ENCODE measurements around the gene PSMD8.

Gene PSMD8

DNA sequence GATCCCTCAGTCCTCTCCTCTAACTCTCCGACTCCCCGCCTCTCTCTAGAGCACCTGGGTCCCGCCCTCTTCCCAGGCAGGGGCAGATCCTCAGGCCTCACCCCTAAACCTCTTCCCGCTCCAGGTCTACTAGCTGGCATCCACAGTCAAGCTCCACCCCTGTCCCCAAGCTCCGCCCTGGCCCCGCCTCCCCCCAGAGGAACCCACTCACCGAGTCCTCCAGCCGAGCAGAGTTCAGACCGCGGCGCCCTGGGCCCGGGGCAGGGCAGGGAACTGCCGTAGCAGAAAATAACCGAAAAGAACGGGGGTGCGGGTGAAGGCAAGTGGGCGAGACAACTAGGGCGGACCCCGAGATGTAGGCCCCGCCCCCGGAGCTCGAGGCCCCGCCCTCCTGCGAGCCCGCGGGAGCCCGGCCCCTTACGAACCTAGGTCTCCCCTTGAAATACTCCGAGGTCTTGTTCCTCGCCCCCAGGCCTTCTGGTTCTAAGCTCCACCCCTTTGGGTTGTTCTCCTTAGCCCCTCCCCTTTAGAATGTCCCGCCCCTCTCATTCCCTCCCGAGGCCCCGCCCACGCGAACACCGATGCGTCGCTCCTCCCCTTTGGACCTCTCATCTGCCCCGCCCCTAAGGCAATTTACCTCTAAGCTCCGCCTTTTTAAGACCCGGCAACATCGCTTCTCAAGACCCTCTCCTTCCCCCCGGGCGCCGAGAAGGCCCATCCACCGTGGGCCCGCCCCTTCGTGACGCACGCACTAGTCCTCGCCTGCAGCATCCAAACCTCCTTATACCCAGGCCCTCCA is 13.4 kb downstream of the PSMD8 start, which contains the start of gene GGN:
TSS of gene GGN (minus strand) at position 485 of the 799 bp plus-strand sequence. CDS start 773 bp downstream, outside the sequence.
- H3K4me3 ChIP-seq (ENCODE audit: low read depth, low read length), result no peak within 1 kb of the TSS
- TF ChIP-seq, protein P1, sequence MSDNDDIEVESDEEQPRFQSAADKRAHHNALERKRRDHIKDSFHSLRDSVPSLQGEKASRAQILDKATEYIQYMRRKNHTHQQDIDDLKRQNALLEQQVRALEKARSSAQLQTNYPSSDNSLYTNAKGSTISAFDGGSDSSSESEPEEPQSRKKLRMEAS (IDR thresholded peaks at IDR 0.05; ENCODE audit: low read depth, low read length), result no peak
- TF ChIP-seq POLR2A (IDR thresholded peaks at IDR 0.05; ENCODE audit: extremely low read depth, insufficient read length) (no peak), MYC (IDR thresholded peaks at IDR 0.05; ENCODE audit: low read depth, low read length) (no peak)
- TF ChIP-seq, protein P2, sequence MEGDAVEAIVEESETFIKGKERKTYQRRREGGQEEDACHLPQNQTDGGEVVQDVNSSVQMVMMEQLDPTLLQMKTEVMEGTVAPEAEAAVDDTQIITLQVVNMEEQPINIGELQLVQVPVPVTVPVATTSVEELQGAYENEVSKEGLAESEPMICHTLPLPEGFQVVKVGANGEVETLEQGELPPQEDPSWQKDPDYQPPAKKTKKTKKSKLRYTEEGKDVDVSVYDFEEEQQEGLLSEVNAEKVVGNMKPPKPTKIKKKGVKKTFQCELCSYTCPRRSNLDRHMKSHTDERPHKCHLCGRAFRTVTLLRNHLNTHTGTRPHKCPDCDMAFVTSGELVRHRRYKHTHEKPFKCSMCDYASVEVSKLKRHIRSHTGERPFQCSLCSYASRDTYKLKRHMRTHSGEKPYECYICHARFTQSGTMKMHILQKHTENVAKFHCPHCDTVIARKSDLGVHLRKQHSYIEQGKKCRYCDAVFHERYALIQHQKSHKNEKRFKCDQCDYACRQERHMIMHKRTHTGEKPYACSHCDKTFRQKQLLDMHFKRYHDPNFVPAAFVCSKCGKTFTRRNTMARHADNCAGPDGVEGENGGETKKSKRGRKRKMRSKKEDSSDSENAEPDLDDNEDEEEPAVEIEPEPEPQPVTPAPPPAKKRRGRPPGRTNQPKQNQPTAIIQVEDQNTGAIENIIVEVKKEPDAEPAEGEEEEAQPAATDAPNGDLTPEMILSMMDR (IDR thresholded peaks at IDR 0.05; ENCODE audit: low read depth, low read length), result no peak
- peak; percentile 53 for DNase-seq (ENCODE audit: low read depth)

DNA sequence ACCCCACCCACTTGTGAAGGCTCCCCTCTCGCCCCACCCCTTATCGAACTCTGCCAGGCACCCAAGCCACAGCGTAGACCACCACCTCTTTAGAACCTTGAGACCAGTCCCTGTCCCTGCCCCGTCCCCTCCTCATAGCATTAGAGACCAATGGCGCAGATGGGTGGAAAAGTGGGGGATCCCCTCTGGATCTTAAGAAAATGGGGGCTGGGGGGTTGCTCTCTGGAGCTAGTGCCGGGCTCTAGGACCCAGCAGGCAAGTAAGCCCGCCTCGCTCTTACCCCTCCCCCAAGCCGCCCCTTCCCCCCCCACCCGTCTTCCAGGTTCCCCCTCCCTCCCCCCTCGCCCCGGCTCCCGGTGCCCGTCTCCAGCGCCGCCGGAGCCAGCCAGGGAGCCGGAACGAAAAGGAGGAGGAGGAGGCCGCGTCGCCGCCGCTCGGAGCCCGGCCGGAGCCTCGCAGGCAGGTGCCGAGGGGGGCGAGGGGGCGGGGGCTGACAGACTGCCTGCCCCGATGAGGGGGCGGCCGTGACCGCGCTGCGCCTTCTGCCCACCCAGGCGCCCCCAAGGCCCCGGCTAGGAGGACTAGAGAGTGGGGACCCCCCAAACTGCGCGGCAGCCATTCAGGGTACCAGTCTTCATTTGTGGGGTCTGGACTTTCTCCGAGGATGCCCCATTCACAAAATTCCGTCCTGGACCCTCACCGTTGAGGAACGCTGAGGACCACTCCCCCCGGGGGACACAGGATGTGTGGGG is 14.2 kb downstream of the PSMD8 start, which contains the start of gene SPRED3:
TSS of gene SPRED3 (plus strand) at position 349 of the 752 bp plus-strand sequence. CDS start 1,606 bp downstream, outside the sequence.
- no peak for DNase-seq (ENCODE audit: low read depth)
- TF ChIP-seq MYC (IDR thresholded peaks at IDR 0.05; ENCODE audit: low read depth, low read length) (no peak), POLR2A (IDR thresholded peaks at IDR 0.05; ENCODE audit: extremely low read depth, insufficient read length) (no peak)
- H3K4me3 ChIP-seq (ENCODE audit: low read depth, low read length), result no peak within 1 kb of the TSS

DNA sequence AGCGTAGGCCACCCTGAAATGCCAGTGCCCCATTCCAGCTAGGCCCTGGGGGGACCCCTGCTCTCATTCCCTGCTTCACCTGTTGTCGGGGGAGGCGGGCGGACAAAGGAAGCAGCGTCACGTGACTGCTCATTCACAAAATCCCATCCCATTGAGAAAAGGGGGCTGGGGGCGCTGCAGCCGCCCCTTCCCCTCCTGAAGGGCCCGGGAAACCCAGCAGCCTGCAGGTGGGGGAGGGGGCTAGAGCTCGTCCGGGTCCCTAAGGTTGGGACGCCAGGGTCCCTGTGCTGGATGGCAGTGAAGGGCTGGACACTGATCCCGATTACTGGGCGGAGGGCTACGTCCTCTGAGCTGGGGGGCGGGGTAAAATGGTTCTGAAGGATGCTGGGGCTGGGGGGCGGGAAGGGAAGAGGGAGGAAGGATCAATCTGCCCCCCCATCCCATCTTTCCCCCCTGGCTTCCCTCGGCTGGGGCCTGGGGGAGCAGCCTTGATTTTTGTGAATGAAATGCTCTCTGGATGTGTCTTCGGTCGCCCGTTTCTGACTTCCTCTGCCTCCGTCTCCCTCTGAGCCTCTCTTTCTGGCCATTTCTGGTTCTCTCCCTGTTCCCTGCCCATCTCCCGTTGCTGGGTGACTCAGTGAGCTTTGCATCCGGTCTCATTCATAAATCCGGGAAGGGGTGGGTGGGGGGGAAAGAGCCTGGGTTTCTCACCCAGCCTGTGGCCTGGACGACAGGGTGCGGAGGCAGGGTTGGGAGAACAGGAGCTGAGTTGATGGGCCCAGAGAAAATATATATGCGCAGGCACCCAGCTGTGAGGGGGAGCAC is 14.9 kb downstream of the PSMD8 start:
- TF ChIP-seq, protein P1 (IDR thresholded peaks at IDR 0.05; ENCODE audit: low read depth, low read length), result no peak
- TF ChIP-seq POLR2A (IDR thresholded peaks at IDR 0.05; ENCODE audit: extremely low read depth, insufficient read length) (no peak), MYC (IDR thresholded peaks at IDR 0.05; ENCODE audit: low read depth, low read length) (no peak)
- TF ChIP-seq, protein P2 (IDR thresholded peaks at IDR 0.05; ENCODE audit: low read depth, low read length), result no peak
- DNase-seq (ENCODE audit: low read depth), result no peak
- H3K4me3 ChIP-seq (ENCODE audit: low read depth, low read length), result no peak overlapping the region

DNA sequence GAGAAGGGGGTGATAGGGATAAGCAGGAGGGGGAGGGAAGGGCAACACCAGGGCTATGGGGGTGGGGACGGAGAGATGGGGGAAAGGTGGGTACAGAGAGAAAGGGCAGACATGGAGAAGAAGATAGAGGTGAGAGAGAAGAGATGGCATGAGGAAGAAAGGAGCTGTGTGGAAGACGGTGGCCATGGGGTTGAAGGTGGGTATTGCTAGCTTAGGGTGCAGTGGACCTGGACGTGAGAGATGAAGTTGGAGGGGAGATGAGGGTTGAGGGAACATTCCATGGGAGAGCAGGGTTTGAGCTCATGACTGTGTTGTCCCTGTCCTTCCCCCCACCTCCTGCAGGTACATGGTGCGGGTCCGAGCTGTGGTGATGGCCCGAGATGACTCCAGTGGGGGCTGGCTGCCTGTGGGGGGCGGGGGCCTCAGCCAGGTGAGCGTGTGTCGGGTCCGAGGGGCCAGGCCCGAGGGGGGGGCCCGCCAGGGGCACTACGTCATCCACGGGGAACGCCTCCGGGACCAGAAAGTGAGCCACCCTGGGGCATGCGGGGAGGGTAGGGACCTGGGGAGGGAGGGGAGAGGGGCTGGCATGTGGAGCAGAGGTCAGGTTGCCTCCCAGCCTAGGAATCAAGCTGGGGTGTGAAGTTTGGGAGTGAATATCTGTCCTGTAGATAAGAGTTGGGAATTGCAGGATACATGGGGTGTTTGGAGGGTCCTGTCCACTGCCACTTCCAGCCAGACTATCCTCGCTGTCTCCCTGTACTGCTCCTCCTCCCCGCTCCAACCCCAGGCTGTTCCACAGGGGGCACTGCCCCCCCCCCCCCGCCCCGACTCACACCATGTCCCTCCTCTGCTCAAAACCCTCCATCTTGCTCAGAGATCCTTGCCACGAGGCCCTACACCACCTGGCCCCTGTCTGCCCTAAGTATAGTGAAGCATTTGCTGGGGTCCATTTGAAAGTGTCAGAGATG is 15.9 kb downstream of the PSMD8 start:
- DNase-seq (ENCODE audit: low read depth), result no peak
- TF ChIP-seq, protein P2 (IDR thresholded peaks at IDR 0.05; ENCODE audit: low read depth, low read length), result no peak
- TF ChIP-seq POLR2A (IDR thresholded peaks at IDR 0.05; ENCODE audit: extremely low read depth, insufficient read length), result no peak
- no peak for TF ChIP-seq MYC (IDR thresholded peaks at IDR 0.05; ENCODE audit: low read depth, low read length)
- TF ChIP-seq, protein P1 (IDR thresholded peaks at IDR 0.05; ENCODE audit: low read depth, low read length), result no peak
- no peak overlapping the region for H3K4me3 ChIP-seq (ENCODE audit: low read depth, low read length)

DNA sequence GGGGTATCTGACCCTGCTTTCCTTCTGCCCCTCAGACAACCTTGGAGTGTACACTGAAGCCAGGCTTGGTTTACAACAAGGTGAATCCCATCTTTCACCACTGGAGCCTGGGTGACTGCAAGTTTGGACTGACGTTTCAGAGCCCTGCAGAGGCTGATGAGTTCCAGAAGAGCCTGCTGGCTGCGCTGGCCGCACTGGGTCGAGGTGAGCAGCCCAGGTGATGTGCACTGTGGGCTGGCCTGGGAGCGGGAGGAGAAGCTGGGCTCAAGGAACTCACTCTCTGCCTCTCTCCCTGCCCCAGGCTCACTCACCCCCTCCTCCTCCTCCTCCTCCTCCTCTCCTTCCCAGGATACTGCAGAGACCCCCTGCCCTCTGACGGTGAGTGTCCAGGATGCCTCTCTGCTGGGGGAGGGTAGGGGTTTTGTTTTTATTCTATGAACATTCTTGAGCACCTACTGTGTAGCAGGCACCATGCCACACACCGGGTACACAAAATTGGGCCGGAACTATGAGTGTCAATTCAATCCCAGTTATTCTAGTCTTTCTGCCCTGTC is 17.6 kb downstream of the PSMD8 start:
- no peak for DNase-seq (ENCODE audit: low read depth)
- TF ChIP-seq POLR2A (IDR thresholded peaks at IDR 0.05; ENCODE audit: extremely low read depth, insufficient read length) (no peak), MYC (IDR thresholded peaks at IDR 0.05; ENCODE audit: low read depth, low read length) (no peak)
- TF ChIP-seq, protein P1 (IDR thresholded peaks at IDR 0.05; ENCODE audit: low read depth, low read length), result no peak
- TF ChIP-seq, protein P2 (IDR thresholded peaks at IDR 0.05; ENCODE audit: low read depth, low read length), result no peak
- H3K4me3 ChIP-seq (ENCODE audit: low read depth, low read length), result no peak overlapping the region

Measured in NB4 (cell line).